ENCODE measurements around the gene ARID1B. TPM values are rescaled to one million over a fixed set of nuclear protein-coding genes. Genes with fewer than 3 reads are reported as not detected.

Gene ARID1B
- total and polyA plus RNA-seq, 2 of the 4 experiments (the other 2 are of a cell fraction), result 14.5 to 20.1 TPM

DNA sequence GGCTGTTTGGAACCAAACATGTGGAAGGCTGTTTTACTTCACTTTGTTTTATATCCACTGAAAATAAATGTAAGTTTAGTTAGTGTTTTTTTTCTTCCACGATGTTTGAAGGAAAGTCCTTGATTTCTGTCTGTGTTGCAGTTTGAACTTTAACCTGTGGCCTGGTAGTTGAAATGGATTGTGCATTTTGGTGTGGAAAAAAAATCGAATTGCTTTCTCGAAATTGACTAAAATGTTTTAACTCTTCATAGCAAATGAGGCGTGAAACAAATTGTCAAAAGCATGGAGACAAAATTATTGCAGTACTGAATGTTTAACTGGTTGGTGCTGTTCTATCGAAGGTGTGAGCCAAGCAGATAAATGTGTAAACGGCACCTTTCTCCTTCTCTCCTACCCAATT is 24.5 kb downstream of the ARID1B start:
- BruUV-seq (replicated peaks), result no TSS peak
- CTCF ChIA-PET, result no interaction called here

More for the DNA sequence above, 24.5 kb downstream of the ARID1B start:
- no peak overlapping the region for H3K4me3 ChIP-seq (ENCODE audit: insufficient read depth, low read depth, low read length)
- H4K91ac ChIP-seq (ENCODE audit: insufficient read depth, low read depth, low read length), result no peak overlapping the region
- H2BK15ac ChIP-seq (ENCODE audit: low read depth, low read length), result no peak overlapping the region
- no peak overlapping the region for H3K56ac ChIP-seq (ENCODE audit: extremely low read depth, insufficient read depth, low read length)
- H2BK20ac ChIP-seq (ENCODE audit: low read depth, low read length), result no peak overlapping the region
- no peak overlapping the region for H2AK5ac ChIP-seq (ENCODE audit: low read depth, low read length)
- no peak overlapping the region for H3K9ac ChIP-seq (ENCODE audit: low read depth, low read length)
- H2BK120ac ChIP-seq (ENCODE audit: low read depth, low read length), result no peak overlapping the region
- no peak overlapping the region for H2AFZ ChIP-seq (replicated peaks; ENCODE audit: low read length, poor library complexity)
- H3K14ac ChIP-seq (replicated peaks; ENCODE audit: low read depth, low read length), result no peak overlapping the region
- peaks cover 23% of the 10 kb centered on the region for H3K9me1 ChIP-seq (ENCODE audit: insufficient read depth, low read length)
- H3K9me3 ChIP-seq (ENCODE audit: control insufficient read depth, insufficient read depth, low read length), result no peaks in the 10 kb centered on the region
- DNase-seq, result no peak
- H3K4ac ChIP-seq (ENCODE audit: low read depth, low read length), result no peak overlapping the region
- no peak overlapping the region for H4K8ac ChIP-seq (ENCODE audit: low read depth in 2 of 2, low read length in 2 of 2)
- no peak overlapping the region for H3K23ac ChIP-seq (ENCODE audit: low read depth, low read length)
- no CpG with 5 or more reads among the region's 6 CpGs for WGBS, 2 experiments (ENCODE audit: extremely low coverage in 2 of 2, insufficient read length in 1 of 2)
- H2BK5ac ChIP-seq (ENCODE audit: low read depth, low read length, poor library complexity, severe bottlenecking), result no peak overlapping the region
- no peak overlapping the region for H3K4me2 ChIP-seq (ENCODE audit: low read depth, low read length)
- H2AK9ac ChIP-seq (replicated peaks; ENCODE audit: low read depth, low read length, poor library complexity), result no peak overlapping the region
- no peak for ATAC-seq (ENCODE audit: low read depth)
- H3K27me3 ChIP-seq (ENCODE audit: control insufficient read depth, insufficient read depth, low read length), result no peaks in the 10 kb centered on the region
- H3K27ac ChIP-seq (ENCODE audit: insufficient read depth, low read length), result no peak overlapping the region
- no peak overlapping the region for H3K18ac ChIP-seq (ENCODE audit: low read depth, low read length)
- in situ Hi-C loops (cut with MboI; ENCODE audit: low sequenced_read_pairs) (no loop called here), intact Hi-C loops (cut with micrococcal nuclease) (no loop called here), dilution Hi-C loops (cut with HindIII; ENCODE audit: low sequenced_read_pairs, unreplicated experiment) (no loop called here)
- TF ChIP-seq CEBPB (IDR thresholded peaks at IDR 0.05; ENCODE audit: low read depth, low read length), result no peak
- no peak for TF ChIP-seq MAFK (IDR thresholded peaks at IDR 0.05; ENCODE audit: low read depth, low read length)
- TF ChIP-seq RCOR1 (IDR thresholded peaks at IDR 0.05; ENCODE audit: insufficient replicate concordance, low read length), result no peak
- no peak for TF ChIP-seq NFE2L2 (IDR thresholded peaks at IDR 0.05; ENCODE audit: low read depth, low read length)
- TF ChIP-seq FOS (IDR thresholded peaks at IDR 0.05; ENCODE audit: low read depth, low read length), result no peak
- no peak for TF ChIP-seq RFX5 (IDR thresholded peaks at IDR 0.05; ENCODE audit: low read depth, low read length)
- TF ChIP-seq, protein P1, sequence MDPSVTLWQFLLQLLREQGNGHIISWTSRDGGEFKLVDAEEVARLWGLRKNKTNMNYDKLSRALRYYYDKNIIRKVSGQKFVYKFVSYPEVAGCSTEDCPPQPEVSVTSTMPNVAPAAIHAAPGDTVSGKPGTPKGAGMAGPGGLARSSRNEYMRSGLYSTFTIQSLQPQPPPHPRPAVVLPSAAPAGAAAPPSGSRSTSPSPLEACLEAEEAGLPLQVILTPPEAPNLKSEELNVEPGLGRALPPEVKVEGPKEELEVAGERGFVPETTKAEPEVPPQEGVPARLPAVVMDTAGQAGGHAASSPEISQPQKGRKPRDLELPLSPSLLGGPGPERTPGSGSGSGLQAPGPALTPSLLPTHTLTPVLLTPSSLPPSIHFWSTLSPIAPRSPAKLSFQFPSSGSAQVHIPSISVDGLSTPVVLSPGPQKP (IDR thresholded peaks at IDR 0.05; ENCODE audit: borderline replicate concordance, low read depth, low read length), result no peak
- no peak for TF ChIP-seq MXI1 (IDR thresholded peaks at IDR 0.05; ENCODE audit: borderline replicate concordance, low read depth, low read length)
- TF ChIP-seq MAZ (IDR thresholded peaks at IDR 0.05; ENCODE audit: borderline replicate concordance, low read depth, low read length), result no peak
- no peak for TF ChIP-seq CHD1 (IDR thresholded peaks at IDR 0.05; ENCODE audit: low read depth, low read length)
- no peak overlapping the region for H4K5ac ChIP-seq (ENCODE audit: low read depth, low read length)
- peaks cover 5% of the 10 kb centered on the region for H3K4me1 ChIP-seq (ENCODE audit: control insufficient read depth, insufficient read depth, low read length)
- H3K79me1 ChIP-seq (ENCODE audit: low read depth in 1 of 2, low read length in 2 of 2), result peaks cover 32 to 86% of the 10 kb centered on the region in 2 experiments
- H3K36me3 ChIP-seq (ENCODE audit: control insufficient read depth, insufficient read depth, low read length), result peaks cover 2% of the 10 kb centered on the region; the same call in 1 of the 2 replicates
- H4K20me1 ChIP-seq (ENCODE audit: insufficient read depth, low read length), result peaks cover 73% of the 10 kb centered on the region
- POLR2A ChIA-PET (ENCODE audit: unreplicated experiment), result no interaction called here

Data from IMR-90 (cell line).